NT2/D1 (cell line): ENCODE results near the gene SREBF2.
"Not testable (repeated sequence)": the region's sequence is repeated elsewhere in the genome, so short reads cannot be mapped to it uniquely, and the experiment has no call there.

Experiments
- SUZ12 ChIP-seq: IDR thresholded peaks from 2 replicates; pipeline ENCODE4 v1.6.1; 2011; ENCODE audit not compliant: insufficient read length, insufficient read depth; ENCODE audit errors: extremely low read depth
- YY1 ChIP-seq: IDR thresholded peaks from 2 replicates; pipeline ENCODE4 v1.6.1; 2011; ENCODE audit not compliant: insufficient read length, insufficient read depth
- ZNF274 ChIP-seq: IDR thresholded peaks from 2 replicates; pipeline ENCODE4 v1.6.1; 2011; ENCODE audit warnings: mild to moderate bottlenecking, low read depth, low read length

GRCh38 chr22:41870081-41870480, 37.2 kb downstream of the SREBF2 start:
- TF ChIP-seq ZNF274, YY1, SUZ12: not testable (repeated sequence)
